NT2/D1 (cell line): Measurements from ENCODE around the gene LIMS1.
"Not testable (repeated sequence)": the region's sequence is repeated elsewhere in the genome, so short reads cannot be mapped to it uniquely, and the experiment has no call there.

Experiments
- SUZ12 ChIP-seq: IDR thresholded peaks from 2 replicates; pipeline ENCODE4 v1.6.1; 2011; ENCODE audit not compliant: insufficient read length, insufficient read depth; ENCODE audit errors: extremely low read depth
- YY1 ChIP-seq: IDR thresholded peaks from 2 replicates; pipeline ENCODE4 v1.6.1; 2011; ENCODE audit not compliant: insufficient read length, insufficient read depth

- TF ChIP-seq YY1, SUZ12: not testable (repeated sequence)
Observed at GRCh38 chr2:108653425-108653824, 119.2 kb downstream of the LIMS1 start.
